SK-N-SH (cell line): ENCODE measurements around the gene MB21D2. TPM values are rescaled to one million over a fixed set of nuclear protein-coding genes. Genes with fewer than 3 reads are reported as not detected.

ENCODE experiments used
- CTCF ChIA-PET: fragments of 300-600, 350-600 bp; formaldehyde crosslinking; extraction: SDS; loops from one replicate; lab custom pipeline; 2021; lab: Yijun Ruan, JAX
- POLR2A ChIA-PET: fragments of 350-600 bp; sonication (Branson Sonifier 250); formaldehyde crosslinking; extraction: SDS; loops from one replicate; lab custom pipeline; 2020; ENCODE audit warnings: antibody characterized with exemption, inconsistent platforms; lab: Yijun Ruan, JAX
- DNase-seq: peaks from one replicate; pipeline ENCODE4 v3.0.0; 2012
- H2AFZ ChIP-seq: fragments of 200-600 bp; sonication (generic); 2 replicates; pipeline ENCODE4 v1.8.1; 2016; ENCODE audit warnings: antibody characterized with exemption, mild to moderate bottlenecking, low read depth
- H3F3A ChIP-seq: fragments of 200-600 bp; sonication (generic); replicated peaks from 2 replicates; pipeline ENCODE3; 2016; ENCODE audit warnings: antibody characterized with exemption, mild to moderate bottlenecking; ENCODE audit not compliant: insufficient read depth
- H3K27ac ChIP-seq, 2 experiments: fragments of 200-500 bp in 1 of 2; fragments of 200-600 bp in 1 of 2; sonication (Bioruptor generic) in 1 of 2; sonication (generic), shearing (Covaris generic) in 1 of 2; 2 replicates each; pipeline versions ENCODE4 v1.5.1 to v1.6.1; 2014 to 2016; ENCODE audit warnings: low read depth in 2 of 2, inconsistent platforms in 1 of 2, low read length in 1 of 2, mild to moderate bottlenecking in 1 of 2, mixed read lengths in 1 of 2
- H3K27me3 ChIP-seq: fragments of 200-600 bp; sonication (generic), shearing (Covaris generic); 2 replicates; pipeline ENCODE4 v1.6.1; 2016; ENCODE audit warnings: mixed run types; ENCODE audit not compliant: insufficient read depth
- H3K36me3 ChIP-seq, 2 experiments: fragments of 200-500 bp in 1 of 2; fragments of 200-600 bp in 1 of 2; sonication (Bioruptor generic) in 1 of 2; sonication (generic) in 1 of 2; replicated peaks in 1 of 2; 2 replicates each; pipeline versions ENCODE3 to v1.5.1; 2014 to 2016; ENCODE audit warnings: low read length in 1 of 2, mild to moderate bottlenecking in 1 of 2; ENCODE audit not compliant: insufficient read depth in 2 of 2, control insufficient read depth in 1 of 2
- H3K4me1 ChIP-seq, 2 experiments: fragments of 200-500 bp in 1 of 2; fragments of 200-600 bp in 1 of 2; sonication (Bioruptor generic) in 1 of 2; sonication (generic), shearing (Covaris generic) in 1 of 2; 2 replicates each; pipeline versions ENCODE4 v1.5.1 to v1.6.1; 2014 to 2016; ENCODE audit warnings: low read depth in 1 of 2, low read length in 1 of 2, mixed run types in 1 of 2; ENCODE audit not compliant: insufficient read depth in 2 of 2, control insufficient read depth in 1 of 2
- H3K4me2 ChIP-seq: fragments of 200-600 bp; sonication (generic), shearing (Covaris generic); 2 replicates; pipeline ENCODE4 v1.6.1; 2017; ENCODE audit warnings: mixed run types
- H3K4me3 ChIP-seq, 2 experiments: fragments of 200-500 bp in 1 of 2; fragments of 200-600 bp in 1 of 2; sonication (Bioruptor generic) in 1 of 2; sonication (generic), shearing (Covaris generic) in 1 of 2; 2 replicates each; pipeline versions ENCODE4 v1.5.1 to v1.8.1; 2014 to 2016; ENCODE audit warnings: low read depth in 2 of 2, inconsistent platforms in 1 of 2, low read length in 1 of 2, mild to moderate bottlenecking in 1 of 2, mixed read lengths in 1 of 2, moderate library complexity in 1 of 2
- H3K79me2 ChIP-seq: fragments of 200-600 bp; sonication (generic); 2 replicates; pipeline ENCODE4 v1.8.1; 2017; ENCODE audit warnings: mild to moderate bottlenecking; ENCODE audit not compliant: insufficient read depth
- H3K9ac ChIP-seq: fragments of 200-600 bp; sonication (generic); 2 replicates; pipeline ENCODE4 v1.6.1; 2017; ENCODE audit warnings: mixed run types
- H3K9me2 ChIP-seq: fragments of 200-600 bp; sonication (generic); 2 replicates; pipeline ENCODE4 v1.6.1; 2017; ENCODE audit warnings: mixed run types
- H3K9me3 ChIP-seq: fragments of 200-600 bp; sonication (generic); 2 replicates; pipeline ENCODE4 v1.6.1; 2017; ENCODE audit warnings: mixed run types, mild to moderate bottlenecking, moderate library complexity
- H4K20me1 ChIP-seq: fragments of 200-600 bp; sonication (generic); 2 replicates; pipeline ENCODE4 v1.6.1; 2017; ENCODE audit warnings: mild to moderate bottlenecking, mixed run types; ENCODE audit not compliant: insufficient read depth
- EP300 ChIP-seq, 2 experiments: IDR thresholded peaks; 2 replicates each; pipeline versions ENCODE4 v1.4.0 to v1.6.1; 2012; ENCODE audit warnings: borderline replicate concordance in 1 of 2, low read depth in 1 of 2, low read length in 1 of 2
- FOXM1 ChIP-seq: IDR thresholded peaks from 2 replicates; pipeline ENCODE4 v1.4.0; 2012; ENCODE audit warnings: low read depth, mild to moderate bottlenecking
- GABPA ChIP-seq: IDR thresholded peaks from 2 replicates; pipeline ENCODE4 v1.4.0; 2012; ENCODE audit warnings: low read depth, mild to moderate bottlenecking
- GATA2 ChIP-seq: sonication (generic); formaldehyde crosslinking; IDR thresholded peaks from 2 replicates; pipeline ENCODE4 v1.5.0; 2020; ENCODE audit warnings: mild to moderate bottlenecking, missing genetic modification reagents
- MEF2A ChIP-seq: IDR thresholded peaks from 2 replicates; pipeline ENCODE4 v1.4.0; 2012; ENCODE audit warnings: low read depth, borderline replicate concordance
- NFIC ChIP-seq: IDR thresholded peaks from 2 replicates; pipeline ENCODE4 v1.4.0; 2012; ENCODE audit warnings: borderline replicate concordance
- NRF1 ChIP-seq: IDR thresholded peaks from 2 replicates; pipeline ENCODE4 v1.6.1; 2012; ENCODE audit warnings: low read depth, mild to moderate bottlenecking, low read length
- POLR2AphosphoS5 ChIP-seq: IDR thresholded peaks from 2 replicates; pipeline ENCODE4 v1.6.1; 2012; ENCODE audit warnings: low read depth, low read length
- RAD21 ChIP-seq: IDR thresholded peaks from 2 replicates; pipeline ENCODE4 v1.6.1; 2012; ENCODE audit warnings: mild to moderate bottlenecking, low read length
- RFX5 ChIP-seq: IDR thresholded peaks from 2 replicates; pipeline ENCODE4 v1.6.1; 2012; ENCODE audit warnings: mild to moderate bottlenecking, improper control_type of control experiment, low read length
- SMC3 ChIP-seq: IDR thresholded peaks from 2 replicates; pipeline ENCODE4 v1.6.1; 2012; ENCODE audit warnings: low read depth, low read length, improper control_type of control experiment
- TCF12 ChIP-seq: IDR thresholded peaks from 2 replicates; pipeline ENCODE4 v1.4.0; 2012
- WGBS: methylation state at CpG from one replicate; pipeline ENCODE4 v1.1.6; 2017; ENCODE audit warnings: low lambda C conversion rate; 5-methylcytosine and 5-hydroxymethylcytosine counted together
- polyA plus RNA-seq, 3 experiments: library from polyadenylated mRNA; depleted of rRNA; stranded (reverse); fragments of >200 nt; gene quantifications; 2 replicates each; pipeline ENCODE4 v1.2.3, GENCODE V29; 2012
- TF ChIP-seq, protein P1 (sequence below): IDR thresholded peaks from 2 replicates; pipeline ENCODE4 v1.4.0; 2012; ENCODE audit warnings: low read depth
- TF ChIP-seq, protein P2 (sequence below): fragments of 150-350 bp; IDR thresholded peaks from 2 replicates; pipeline ENCODE4 v1.6.1; 2016; ENCODE audit warnings: mild to moderate bottlenecking, low read depth, low read length

Gene MB21D2
- polyA plus RNA-seq, 1 of the 3 experiments (the other 2 are of a cell fraction) = 12.7 TPM

DNA sequence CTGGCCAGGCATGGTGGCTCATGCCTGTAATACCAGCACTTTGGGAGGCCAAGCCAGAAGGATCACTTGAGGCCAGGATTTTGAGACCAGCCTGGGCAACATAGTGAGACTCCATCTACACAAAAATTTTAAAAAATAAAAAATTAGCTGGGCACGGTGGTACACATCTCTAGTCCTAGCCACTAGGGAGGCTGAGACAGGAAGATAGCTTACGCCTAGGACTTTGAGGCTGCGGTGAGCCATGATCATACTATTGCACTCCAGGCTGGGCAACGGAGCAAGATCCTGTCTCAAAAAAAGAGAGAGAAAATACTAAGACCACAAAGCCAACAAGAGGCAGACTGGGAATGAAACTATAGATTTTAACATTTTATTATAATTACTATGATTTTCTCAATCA is 4.1 kb downstream of the MB21D2 start:
- H3K4me3 ChIP-seq = no peak overlapping the region
- peaks cover 7 to 15% of the 10 kb centered on the region in 2 experiments; a peak in 3 of 4 replicates for H3K4me1 ChIP-seq
- H3K79me2 ChIP-seq = peaks cover 88% of the 10 kb centered on the region
- POLR2A ChIA-PET = no interaction called here
- TF ChIP-seq RAD21 (no peak), NFIC (no peak), SMC3 (no peak), TCF12 (no peak)
- CTCF ChIA-PET = interaction anchor here (2.9 to 3.2 kb wide), 2 partner anchors 97 to 128 kb away, joined by 14 to 23 read pairs; no protein-coding TSS in a partner anchor
- no peaks in the 10 kb centered on the region for H3K9me2 ChIP-seq
- DNase-seq = no peak
- no peaks in the 10 kb centered on the region for H3K9me3 ChIP-seq
- H2AFZ ChIP-seq = no peak overlapping the region
- no peaks in the 10 kb centered on the region for H3F3A ChIP-seq
- WGBS = 95% methylated on average over 4 of the region's 4 CpGs
- no peak overlapping the region for H3K27ac ChIP-seq
- H3K4me2 ChIP-seq = no peak overlapping the region
- H3K27me3 ChIP-seq = no peaks in the 10 kb centered on the region
- H3K9ac ChIP-seq = no peak overlapping the region
- H4K20me1 ChIP-seq = peaks cover 10% of the 10 kb centered on the region
- H3K36me3 ChIP-seq = no peaks in the 10 kb centered on the region

GRCh38 chr3:192911293-192911692 is 6.4 kb downstream of the MB21D2 start:
- peaks cover 10% of the 10 kb centered on the region for H4K20me1 ChIP-seq
- no peak overlapping the region for H2AFZ ChIP-seq
- H3K9me3 ChIP-seq = no peaks in the 10 kb centered on the region
- ChIA-PET POLR2A (no interaction called here), CTCF (no interaction called here)
- no peaks in the 10 kb centered on the region for H3K9me2 ChIP-seq
- H3K4me2 ChIP-seq = no peak overlapping the region
- WGBS = 100% methylated on average over 1 of the region's 1 CpG
- H3K36me3 ChIP-seq = no peaks in the 10 kb centered on the region
- H3K79me2 ChIP-seq = peaks cover 94% of the 10 kb centered on the region
- peaks cover 14 to 28% of the 10 kb centered on the region in 2 experiments for H3K4me1 ChIP-seq
- H3K9ac ChIP-seq = no peak overlapping the region
- no peak overlapping the region for H3K27ac ChIP-seq
- H3F3A ChIP-seq = peaks cover 15% of the 10 kb centered on the region
- DNase-seq = no peak
- no peaks in the 10 kb centered on the region for H3K27me3 ChIP-seq
- TF ChIP-seq EP300 (IDR thresholded peaks at IDR 0.05; ENCODE audit: borderline replicate concordance in 1 of 2, low read depth in 1 of 2, low read length in 1 of 2) = no peak
- TF ChIP-seq POLR2AphosphoS5 = no peak
- TF ChIP-seq TCF12 = no peak
- TF ChIP-seq MEF2A = no peak
- TF ChIP-seq RFX5 = no peak
- TF ChIP-seq, protein P1, sequence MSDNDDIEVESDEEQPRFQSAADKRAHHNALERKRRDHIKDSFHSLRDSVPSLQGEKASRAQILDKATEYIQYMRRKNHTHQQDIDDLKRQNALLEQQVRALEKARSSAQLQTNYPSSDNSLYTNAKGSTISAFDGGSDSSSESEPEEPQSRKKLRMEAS = no peak
- no peak for TF ChIP-seq GATA2 (CRISPR knock-in tag)
- no peak for TF ChIP-seq GABPA
- no peak for TF ChIP-seq NRF1
- TF ChIP-seq RAD21 = no peak
- no peak for TF ChIP-seq FOXM1
- TF ChIP-seq, protein P2, sequence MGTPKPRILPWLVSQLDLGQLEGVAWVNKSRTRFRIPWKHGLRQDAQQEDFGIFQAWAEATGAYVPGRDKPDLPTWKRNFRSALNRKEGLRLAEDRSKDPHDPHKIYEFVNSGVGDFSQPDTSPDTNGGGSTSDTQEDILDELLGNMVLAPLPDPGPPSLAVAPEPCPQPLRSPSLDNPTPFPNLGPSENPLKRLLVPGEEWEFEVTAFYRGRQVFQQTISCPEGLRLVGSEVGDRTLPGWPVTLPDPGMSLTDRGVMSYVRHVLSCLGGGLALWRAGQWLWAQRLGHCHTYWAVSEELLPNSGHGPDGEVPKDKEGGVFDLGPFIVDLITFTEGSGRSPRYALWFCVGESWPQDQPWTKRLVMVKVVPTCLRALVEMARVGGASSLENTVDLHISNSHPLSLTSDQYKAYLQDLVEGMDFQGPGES = no peak
- H3K4me3 ChIP-seq = no peak overlapping the region
